HepG2 (cell line): ENCODE results near the gene DCST2. TPM values are rescaled to one million over a fixed set of nuclear protein-coding genes. Genes with fewer than 3 reads are reported as not detected.
A peak's percentile ranks its signal among the peaks of the same experiment; 100 is the strongest.

Experiments
- ATF6 ChIP-seq: sonication (generic); formaldehyde crosslinking; conservative IDR thresholded peaks from 2 replicates; pipeline ENCODE4 v1.4.0; 2020; ENCODE audit warnings: missing genetic modification reagents
- FOXA3 ChIP-seq: IDR thresholded peaks from 2 replicates; pipeline ENCODE4 v1.6.1; 2016; ENCODE audit warnings: missing genetic modification reagents, missing compliant biosample characterization
- NFIC ChIP-seq: IDR thresholded peaks from 2 replicates; pipeline ENCODE4 v1.6.1; 2012; ENCODE audit warnings: mild to moderate bottlenecking, low read length, inconsistent platforms
- NR2F2 ChIP-seq: IDR thresholded peaks from 2 replicates; pipeline ENCODE4 v1.6.1; 2012; ENCODE audit warnings: low read depth, inconsistent platforms, borderline replicate concordance
- PHF20 ChIP-seq: sonication (generic); formaldehyde crosslinking; IDR thresholded peaks from 2 replicates; pipeline ENCODE4 v1.5.0; 2020; ENCODE audit warnings: mild to moderate bottlenecking, missing genetic modification reagents
- RFX5 ChIP-seq: IDR thresholded peaks from 2 replicates; pipeline ENCODE4 v1.6.1; 2011; ENCODE audit warnings: low read depth, low read length, improper control_type of control experiment
- SOX13 ChIP-seq, 3 experiments: fragments of 450-650 bp in 1 of 3; sonication (generic) in 1 of 3; formaldehyde crosslinking in 1 of 3; IDR thresholded peaks in 2 of 3; conservative IDR thresholded peaks in 1 of 3; 2 replicates each; pipeline versions ENCODE4 v1.5.0 to v1.6.1; 2016 to 2020; ENCODE audit warnings: antibody characterized with exemption in 1 of 3, mild to moderate bottlenecking in 1 of 3, missing compliant biosample characterization in 1 of 3, missing genetic modification reagents in 1 of 3, moderate library complexity in 1 of 3
- TCF7L2 ChIP-seq: IDR thresholded peaks from 2 replicates; pipeline ENCODE4 v1.6.1; 2011; ENCODE audit warnings: mild to moderate bottlenecking, low read depth, low read length, moderate library complexity
- ZNF251 ChIP-seq: sonication (generic); formaldehyde crosslinking; IDR thresholded peaks from 2 replicates; pipeline ENCODE4 v1.9.0; 2021; ENCODE audit warnings: mild to moderate bottlenecking, missing genetic modification reagents
- ZNF30 ChIP-seq: sonication (generic); formaldehyde crosslinking; IDR thresholded peaks from 2 replicates; pipeline ENCODE4 v1.5.0; 2020; ENCODE audit warnings: mild to moderate bottlenecking, missing genetic modification reagents
- ZNF496 ChIP-seq: sonication (generic); formaldehyde crosslinking; IDR thresholded peaks from 2 replicates; pipeline ENCODE4 v1.8.1; 2023; ENCODE audit warnings: mild to moderate bottlenecking, moderate library complexity, missing genetic modification reagents; ENCODE audit not compliant: insufficient replicate concordance
- ZNF569 ChIP-seq: sonication (generic); formaldehyde crosslinking; IDR thresholded peaks from 2 replicates; pipeline ENCODE4 v1.5.0; 2020; ENCODE audit warnings: mild to moderate bottlenecking, missing genetic modification reagents, moderate library complexity, borderline replicate concordance
- ZNF75D ChIP-seq: sonication (generic); formaldehyde crosslinking; IDR thresholded peaks from 2 replicates; pipeline ENCODE4 v1.8.1; 2023; ENCODE audit warnings: missing genetic modification reagents, mild to moderate bottlenecking, borderline replicate concordance
- ZNF878 ChIP-seq: sonication (generic); formaldehyde crosslinking; IDR thresholded peaks from 2 replicates; pipeline ENCODE4 v1.8.1; 2023; ENCODE audit warnings: mild to moderate bottlenecking, missing genetic modification reagents, moderate library complexity
- polyA plus RNA-seq, 8 experiments: library from polyadenylated mRNA; depleted of rRNA in 3 of 8; stranded (reverse) in 7 of 8; unstranded in 1 of 8; fragments of >200 nt; fragmentation: Illumina TruSeq in 4 of 8; extraction: Trizol in 4 of 8; gene quantifications; 2 replicates each; pipeline versions ENCODE4 v1.2.1 to v1.2.3, GENCODE V29; 2011 to 2016; ENCODE audit warnings: low read depth in 4 of 8, missing spikeins in 1 of 8, mixed read lengths in 1 of 8; ENCODE audit not compliant: insufficient read depth in 1 of 8
- total RNA-seq, 5 experiments: library from RNA; depleted of rRNA; stranded (reverse); fragments of >200 nt; fragmentation: Illumina TruSeq; extraction: Trizol; gene quantifications; 2 replicates each; pipeline ENCODE4 v1.2.3, GENCODE V29; 2016; ENCODE audit warnings: low read depth in 1 of 5
- TF ChIP-seq, protein P1 (sequence below): sonication (generic); formaldehyde crosslinking; IDR thresholded peaks from 2 replicates; pipeline ENCODE4 v1.4.0; 2020; ENCODE audit warnings: missing genetic modification reagents, borderline replicate concordance
- TF ChIP-seq, protein P2 (sequence below): IDR thresholded peaks from 2 replicates; pipeline ENCODE4 v1.6.1; 2016; ENCODE audit warnings: mild to moderate bottlenecking
- TF ChIP-seq, protein P3 (sequence below): sonication (generic); formaldehyde crosslinking; IDR thresholded peaks from 2 replicates; pipeline ENCODE4 v1.4.0; 2020; ENCODE audit warnings: missing genetic modification reagents, mild to moderate bottlenecking, borderline replicate concordance

Gene DCST2
- total and polyA plus RNA-seq, 2 of the 13 experiments (the other 11 are each of a cell fraction or from before 2014, with no cell fraction given): 0.74 TPM; not detected in 1

DNA sequence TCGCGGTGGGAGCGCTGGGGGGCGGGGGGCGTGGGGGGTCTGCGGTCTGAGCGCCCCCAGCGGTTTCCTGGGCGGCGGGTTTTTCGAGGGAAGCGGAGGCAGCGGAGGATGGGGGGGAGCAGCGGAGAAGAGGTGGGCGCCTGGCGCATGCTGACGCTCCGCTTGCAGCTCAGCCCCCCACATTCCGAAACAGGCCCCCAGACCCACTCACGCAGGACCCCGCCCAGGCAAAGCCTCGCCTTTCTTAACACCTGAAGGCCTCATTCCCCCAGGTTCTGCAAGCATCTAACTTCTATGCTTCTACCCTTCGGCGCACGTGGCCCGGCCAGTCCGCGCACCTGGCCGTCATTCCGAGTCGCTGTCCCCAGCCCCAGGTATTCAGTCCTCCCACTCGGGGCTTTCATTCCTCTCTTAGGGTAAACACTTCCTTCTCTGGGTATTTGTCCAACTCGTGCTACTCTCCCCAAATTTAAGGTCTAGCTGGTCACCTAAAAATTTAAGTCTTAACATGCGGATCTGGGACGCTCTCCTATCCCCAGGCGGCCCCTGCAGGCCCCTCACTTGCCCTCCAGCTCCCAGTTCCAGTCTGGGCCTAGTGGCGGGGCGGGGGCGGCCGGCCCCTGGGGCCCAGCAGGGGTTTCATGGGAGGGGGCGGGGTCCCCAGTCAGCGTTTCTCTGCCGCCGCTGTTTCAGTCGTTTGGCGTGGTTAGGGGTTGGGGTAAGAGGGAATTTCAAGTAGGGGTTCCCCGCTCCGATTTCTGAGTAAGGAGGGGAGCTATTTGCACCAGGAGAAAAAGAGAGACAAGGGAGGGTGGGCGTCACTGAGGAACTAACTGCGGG lies 33.8 kb downstream of the DCST2 start (continued):
- TF ChIP-seq PHF20 (no peak), NR2F2 (no peak), NFIC (no peak), RFX5 (no peak), ZNF30 (CRISPR knock-in tag) (no peak), FOXA3 (CRISPR knock-in tag) (no peak), TCF7L2 (no peak), ZNF251 (CRISPR knock-in tag) (no peak), SOX13 (IDR thresholded peaks at IDR 0.05) (no peak), SOX13 (CRISPR knock-in tag; conservative IDR thresholded peaks at IDR 0.05 in 1 of 2, IDR thresholded peaks at IDR 0.05 in 1 of 2) (0 out of 4 replicates have a peak, but pooled peaks of 1 of the 2 experiments have one; percentile 13), ZNF878 (CRISPR knock-in tag) (0 out of 2 replicates have a peak, but pooled peaks have one; percentile 34), ZNF75D (CRISPR knock-in tag) (no peak), ZNF569 (CRISPR knock-in tag) (no peak), ZNF496 (CRISPR knock-in tag) (no peak), ATF6 (no peak)
- TF ChIP-seq, protein P1, sequence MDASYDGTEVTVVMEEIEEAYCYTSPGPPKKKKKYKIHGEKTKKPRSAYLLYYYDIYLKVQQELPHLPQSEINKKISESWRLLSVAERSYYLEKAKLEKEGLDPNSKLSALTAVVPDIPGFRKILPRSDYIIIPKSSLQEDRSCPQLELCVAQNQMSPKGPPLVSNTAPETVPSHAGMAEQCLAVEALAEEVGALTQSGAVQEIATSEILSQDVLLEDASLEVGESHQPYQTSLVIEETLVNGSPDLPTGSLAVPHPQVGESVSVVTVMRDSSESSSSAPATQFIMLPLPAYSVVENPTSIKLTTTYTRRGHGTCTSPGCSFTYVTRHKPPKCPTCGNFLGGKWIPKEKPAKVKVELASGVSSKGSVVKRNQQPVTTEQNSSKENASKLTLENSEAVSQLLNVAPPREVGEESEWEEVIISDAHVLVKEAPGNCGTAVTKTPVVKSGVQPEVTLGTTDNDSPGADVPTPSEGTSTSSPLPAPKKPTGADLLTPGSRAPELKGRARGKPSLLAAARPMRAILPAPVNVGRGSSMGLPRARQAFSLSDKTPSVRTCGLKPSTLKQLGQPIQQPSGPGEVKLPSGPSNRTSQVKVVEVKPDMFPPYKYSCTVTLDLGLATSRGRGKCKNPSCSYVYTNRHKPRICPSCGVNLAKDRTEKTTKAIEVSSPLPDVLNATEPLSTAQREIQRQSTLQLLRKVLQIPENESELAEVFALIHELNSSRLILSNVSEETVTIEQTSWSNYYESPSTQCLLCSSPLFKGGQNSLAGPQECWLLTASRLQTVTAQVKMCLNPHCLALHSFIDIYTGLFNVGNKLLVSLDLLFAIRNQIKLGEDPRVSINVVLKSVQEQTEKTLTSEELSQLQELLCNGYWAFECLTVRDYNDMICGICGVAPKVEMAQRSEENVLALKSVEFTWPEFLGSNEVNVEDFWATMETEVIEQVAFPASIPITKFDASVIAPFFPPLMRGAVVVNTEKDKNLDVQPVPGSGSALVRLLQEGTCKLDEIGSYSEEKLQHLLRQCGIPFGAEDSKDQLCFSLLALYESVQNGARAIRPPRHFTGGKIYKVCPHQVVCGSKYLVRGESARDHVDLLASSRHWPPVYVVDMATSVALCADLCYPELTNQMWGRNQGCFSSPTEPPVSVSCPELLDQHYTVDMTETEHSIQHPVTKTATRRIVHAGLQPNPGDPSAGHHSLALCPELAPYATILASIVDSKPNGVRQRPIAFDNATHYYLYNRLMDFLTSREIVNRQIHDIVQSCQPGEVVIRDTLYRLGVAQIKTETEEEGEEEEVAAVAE (CRISPR knock-in tag): no peak
- TF ChIP-seq, protein P2, sequence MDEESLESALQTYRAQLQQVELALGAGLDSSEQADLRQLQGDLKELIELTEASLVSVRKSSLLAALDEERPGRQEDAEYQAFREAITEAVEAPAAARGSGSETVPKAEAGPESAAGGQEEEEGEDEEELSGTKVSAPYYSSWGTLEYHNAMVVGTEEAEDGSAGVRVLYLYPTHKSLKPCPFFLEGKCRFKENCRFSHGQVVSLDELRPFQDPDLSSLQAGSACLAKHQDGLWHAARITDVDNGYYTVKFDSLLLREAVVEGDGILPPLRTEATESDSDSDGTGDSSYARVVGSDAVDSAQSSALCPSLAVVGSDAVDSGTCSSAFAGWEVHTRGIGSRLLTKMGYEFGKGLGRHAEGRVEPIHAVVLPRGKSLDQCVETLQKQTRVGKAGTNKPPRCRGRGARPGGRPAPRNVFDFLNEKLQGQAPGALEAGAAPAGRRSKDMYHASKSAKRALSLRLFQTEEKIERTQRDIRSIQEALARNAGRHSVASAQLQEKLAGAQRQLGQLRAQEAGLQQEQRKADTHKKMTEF (CRISPR knock-in tag): peak; percentile 44; the same call in 1 of the 2 replicates
- TF ChIP-seq, protein P3, sequence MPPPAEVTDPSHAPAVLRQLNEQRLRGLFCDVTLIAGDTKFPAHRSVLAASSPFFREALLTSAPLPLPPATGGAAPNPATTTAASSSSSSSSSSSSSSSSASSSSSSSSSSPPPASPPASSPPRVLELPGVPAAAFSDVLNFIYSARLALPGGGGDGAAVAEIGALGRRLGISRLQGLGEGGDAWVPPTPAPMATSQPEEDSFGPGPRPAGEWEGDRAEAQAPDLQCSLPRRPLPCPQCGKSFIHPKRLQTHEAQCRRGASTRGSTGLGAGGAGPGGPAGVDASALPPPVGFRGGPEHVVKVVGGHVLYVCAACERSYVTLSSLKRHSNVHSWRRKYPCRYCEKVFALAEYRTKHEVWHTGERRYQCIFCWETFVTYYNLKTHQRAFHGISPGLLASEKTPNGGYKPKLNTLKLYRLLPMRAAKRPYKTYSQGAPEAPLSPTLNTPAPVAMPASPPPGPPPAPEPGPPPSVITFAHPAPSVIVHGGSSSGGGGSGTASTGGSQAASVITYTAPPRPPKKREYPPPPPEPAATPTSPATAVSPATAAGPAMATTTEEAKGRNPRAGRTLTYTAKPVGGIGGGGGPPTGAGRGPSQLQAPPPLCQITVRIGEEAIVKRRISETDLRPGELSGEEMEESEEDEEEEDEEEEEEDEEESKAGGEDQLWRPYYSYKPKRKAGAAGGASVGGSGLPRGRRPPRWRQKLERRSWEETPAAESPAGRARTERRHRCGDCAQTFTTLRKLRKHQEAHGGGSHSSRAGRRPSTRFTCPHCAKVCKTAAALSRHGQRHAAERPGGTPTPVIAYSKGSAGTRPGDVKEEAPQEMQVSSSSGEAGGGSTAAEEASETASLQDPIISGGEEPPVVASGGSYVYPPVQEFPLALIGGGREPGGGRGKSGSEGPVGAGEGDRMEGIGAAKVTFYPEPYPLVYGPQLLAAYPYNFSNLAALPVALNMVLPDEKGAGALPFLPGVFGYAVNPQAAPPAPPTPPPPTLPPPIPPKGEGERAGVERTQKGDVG: no peak; the same call in 1 of the 2 replicates
